K562 (cell line): ENCODE measurements around the gene ALK. TPM values are rescaled to one million over a fixed set of nuclear protein-coding genes. Genes with fewer than 3 reads are reported as not detected.
A peak's percentile ranks its signal among the peaks of the same experiment; 100 is the strongest.

Experiments
- ATAC-seq: fragments of 200-7000 bp; cut with Tn5 transposase; 3 replicates; pipeline ENCODE4 v1.9.1; 2020; ENCODE audit warnings: moderate library complexity
- BruUV-seq: library from RNA; stranded (reverse); fragments of 400-500 nt; replicated peaks from 2 replicates; lab custom pipeline; 2021; lab: Mats Ljungman, UMichigan
- CTCF ChIA-PET: fragments of 300-600 bp; formaldehyde crosslinking; extraction: SDS; loops from one replicate; lab custom pipeline; 2021; ENCODE audit warnings: low intra/inter-chr PET ratio; lab: Yijun Ruan, JAX
- POLR2A ChIA-PET: fragments of 300-600, 350-650 bp; sonication (Branson Sonifier 250); formaldehyde crosslinking; extraction: SDS; loops from one replicate; lab custom pipeline; 2021; ENCODE audit warnings: antibody characterized with exemption, inconsistent platforms; lab: Yijun Ruan, JAX
- DNase-seq, 4 experiments: peaks; one replicate each; pipeline versions ENCODE4 v3.0.0 to v3.0.0-alpha.2; 2011 to 2018; ENCODE audit warnings: low spot score in 3 of 4, mixed read lengths in 3 of 4; ENCODE audit errors: extremely low read depth in 1 of 4
- FAIRE-seq: peaks from 2 replicates; lab custom pipeline; 2011; peaks lifted over from hg19 to GRCh38; lab: Jason Lieb, UNC
- H2AFZ ChIP-seq: 2 replicates; pipeline ENCODE4 v1.6.0; 2011; ENCODE audit warnings: low read depth, low read length, control low read depth, inconsistent platforms
- H3K27ac ChIP-seq: fragments of 200-600 bp; 3 replicates; pipeline ENCODE4 v1.8.0; 2011; ENCODE audit warnings: low read depth, mild to moderate bottlenecking, control low read depth, inconsistent platforms, low read length, moderate library complexity, mixed read lengths; ENCODE audit errors: extremely low read depth
- H3K27me3 ChIP-seq, 2 experiments: fragments of 300-600 bp in 1 of 2; 2 replicates in 1 of 2; 3 replicates in 1 of 2; pipeline versions ENCODE4 v1.6.0 to v1.8.0; 2011; ENCODE audit warnings: inconsistent platforms in 2 of 2, low read length in 2 of 2, mild to moderate bottlenecking in 1 of 2, mixed read lengths in 1 of 2, moderate library complexity in 1 of 2; ENCODE audit not compliant: control insufficient read depth in 2 of 2, insufficient read depth in 2 of 2
- H3K36me3 ChIP-seq: fragments of 300-600 bp; 3 replicates; pipeline ENCODE4 v1.8.0; 2011; ENCODE audit warnings: mild to moderate bottlenecking, low read length, inconsistent platforms; ENCODE audit not compliant: control insufficient read depth, insufficient read depth
- H3K4me1 ChIP-seq, 2 experiments: fragments of 200-600 bp in 1 of 2; replicated peaks in 1 of 2; 2 replicates in 1 of 2; 3 replicates in 1 of 2; pipeline versions ENCODE4 v1.5.1 to v1.8.0; 2011; ENCODE audit warnings: inconsistent platforms in 2 of 2, low read length in 2 of 2, mild to moderate bottlenecking in 1 of 2, mixed read lengths in 1 of 2, moderate library complexity in 1 of 2; ENCODE audit not compliant: control insufficient read depth in 2 of 2, insufficient read depth in 2 of 2
- H3K4me2 ChIP-seq: 2 replicates; pipeline ENCODE4 v1.6.1; 2011; ENCODE audit warnings: low read length, control low read depth, inconsistent platforms, mixed read lengths; ENCODE audit not compliant: insufficient read depth
- H3K4me3 ChIP-seq: fragments of 200-600 bp; sonication (generic), shearing (Covaris generic); 2 replicates; pipeline ENCODE4 v1.5.1; 2016; ENCODE audit warnings: control low read depth, inconsistent platforms
- H3K79me2 ChIP-seq: fragments of 200-600 bp; 3 replicates; pipeline ENCODE4 v1.8.0; 2011; ENCODE audit warnings: low read length, inconsistent platforms; ENCODE audit not compliant: control insufficient read depth, insufficient read depth
- H3K9ac ChIP-seq, 2 experiments: 2 replicates each; pipeline versions ENCODE4 v1.6.0 to v1.6.1; 2011; ENCODE audit warnings: low read depth in 2 of 2, low read length in 2 of 2, control low read depth in 1 of 2, inconsistent platforms in 1 of 2, mild to moderate bottlenecking in 1 of 2, mixed read lengths in 1 of 2; ENCODE audit not compliant: insufficient read depth in 1 of 2
- H3K9me1 ChIP-seq: one replicate; pipeline ENCODE4 v1.6.0; 2011; ENCODE audit warnings: inconsistent platforms, mild to moderate bottlenecking, low read length, moderate library complexity; ENCODE audit not compliant: control insufficient read depth, insufficient read depth
- H3K9me3 ChIP-seq: replicated peaks from 2 replicates; pipeline ENCODE4 v1.5.1; 2011; ENCODE audit warnings: low read depth, low read length, inconsistent platforms; ENCODE audit not compliant: control insufficient read depth, insufficient read depth
- H4K20me1 ChIP-seq: replicated peaks from 2 replicates; pipeline ENCODE4 v1.6.1; 2011; ENCODE audit warnings: low read length, inconsistent platforms, mixed read lengths; ENCODE audit not compliant: control insufficient read depth, insufficient read depth
- ARID4B ChIP-seq: sonication (generic); formaldehyde crosslinking; IDR thresholded peaks from 2 replicates; pipeline ENCODE4 v1.8.0; 2022; ENCODE audit warnings: mild to moderate bottlenecking, missing genetic modification reagents
- C11orf30 ChIP-seq: fragments of 450-650 bp; IDR thresholded peaks from 2 replicates; pipeline ENCODE4 v1.6.1; 2016; ENCODE audit warnings: low read depth, mild to moderate bottlenecking
- MAFG ChIP-seq: fragments of 450-650 bp; conservative IDR thresholded peaks from 2 replicates; pipeline ENCODE4 v1.6.1; 2016; ENCODE audit warnings: missing genetic modification characterization, missing compliant biosample characterization
- RB1 ChIP-seq: fragments of 450-650 bp; IDR thresholded peaks from 2 replicates; pipeline ENCODE4 v1.6.1; 2017; ENCODE audit warnings: low read depth, mild to moderate bottlenecking
- TGIF2 ChIP-seq: sonication (generic); formaldehyde crosslinking; IDR thresholded peaks from 2 replicates; pipeline ENCODE4 v1.8.1; 2022; ENCODE audit warnings: mild to moderate bottlenecking, missing genetic modification reagents, moderate library complexity
- ZNF316 ChIP-seq: fragments of 450-650 bp; IDR thresholded peaks from 2 replicates; pipeline ENCODE4 v1.6.1; 2016
- WGBS: fragments of 100-300 bp; shearing (Covaris generic); methylation state at CpG from one replicate; pipeline ENCODE4 v1.1.6; 2016; ENCODE audit warnings: low coverage, mixed read lengths; ENCODE audit not compliant: insufficient coverage; ENCODE audit errors: missing lambda C conversion rate; 5-methylcytosine and 5-hydroxymethylcytosine counted together
- in situ Hi-C: fragments of 300-500 bp; cut with MboI; formaldehyde crosslinking; loops from 4 replicates; pipeline ENCODE4 v1.15.0; 2018; ENCODE audit warnings: inconsistent platforms, mixed read lengths
- intact Hi-C: fragments of 100-400 bp; cut with micrococcal nuclease; formaldehyde crosslinking; loops from 2 replicates; pipeline ENCODE4 v1.14.2; 2022
- polyA plus RNA-seq, 8 experiments: library from polyadenylated mRNA; depleted of rRNA in 4 of 8; stranded (reverse) in 5 of 8; unstranded in 3 of 8; fragments of >200 nt; fragmentation: Nextera tagmentation in 2 of 8; fragmentation: Illumina TruSeq in 1 of 8; extraction: Ambion mirVana in 2 of 8; extraction: Trizol in 1 of 8; gene quantifications; 2 replicates each; pipeline versions ENCODE4 v1.2.1 to v1.2.3, GENCODE V29; 2011 to 2014; ENCODE audit warnings: inconsistent platforms in 1 of 8, missing spikeins in 1 of 8
- total RNA-seq, 7 experiments: library from RNA; depleted of rRNA in 6 of 7; stranded (reverse); fragments of >200 nt in 6 of 7; fragmentation: Illumina TruSeq in 2 of 7; extraction: Trizol in 2 of 7; gene quantifications; 2 replicates each; pipeline versions ENCODE4 v1.2.1 to v1.2.3, GENCODE V29; 2011 to 2021; ENCODE audit warnings: low replicate concordance in 1 of 7

The ALK gene
- total and polyA plus RNA-seq, 9 of the 15 experiments (the other 6 are each of a cell fraction or from before 2014, with no cell fraction given), result not detected

- no peak for TF ChIP-seq ARID4B
- no peak for TF ChIP-seq TGIF2 (CRISPR knock-in tag)
- TF ChIP-seq, all 486 proteins: peak for 0
These were observed 757.1 kb downstream of the ALK start (continued) for GRCh38 chr2:29164091-29164846.

GRCh38 chr2:29162204-29162928 is 759.0 kb downstream of the ALK start:
- no peaks in the 10 kb centered on the region; a peak in 1 of 5 replicates for H3K4me1 ChIP-seq
- H3K36me3 ChIP-seq, result no peaks in the 10 kb centered on the region
- 0% methylated on average over 1 of the region's 1 CpG for WGBS
- no peaks in the 10 kb centered on the region for H3K79me2 ChIP-seq
- peaks cover 2 to 4% of the 10 kb centered on the region in 2 experiments; a peak in 2 of 5 replicates for H3K27me3 ChIP-seq
- no peak overlapping the region for H3K4me3 ChIP-seq
- no peak overlapping the region for H3K9ac ChIP-seq
- no peaks in the 10 kb centered on the region for H3K9me1 ChIP-seq
- CTCF ChIA-PET, result no interaction called here
- TF ChIP-seq RB1 (no peak), MAFG (tag) (peak; percentile 30; the same call in 1 of the 2 replicates), ZNF316 (peak; percentile 75), C11orf30 (peak; percentile 47; the same call in 1 of the 2 replicates)
- TF ChIP-seq, all 486 proteins: peak for 3
- Histone ChIP-seq H2AFZ (no peak overlapping the region), H3K4me2 (no peak overlapping the region), H3K27ac (no peak overlapping the region), H4K20me1 (no peaks in the 10 kb centered on the region), H3K9me3 (no peaks in the 10 kb centered on the region)
- intact Hi-C loops, result no loop called here
- no peak for DNase-seq
- POLR2A ChIA-PET, result no interaction called here
- no peak for FAIRE-seq
- no TSS peak for BruUV-seq
- in situ Hi-C loops, result no loop called here
- no peak for ATAC-seq
